GM19351 (cell line): ENCODE results near the gene RIMBP2.
"Not testable (repeated sequence)": the region's sequence is repeated elsewhere in the genome, so short reads cannot be mapped to it uniquely, and the experiment has no call there.

Experiments
- ATAC-seq: cut with Tn5 transposase; IDR thresholded peaks from one replicate; pipeline ENCODE4 v1.9.1; 2021; ENCODE audit warnings: mild to moderate bottlenecking, moderate library complexity; ENCODE audit not compliant: unreplicated experiment

RIMBP2 gene

DNA sequence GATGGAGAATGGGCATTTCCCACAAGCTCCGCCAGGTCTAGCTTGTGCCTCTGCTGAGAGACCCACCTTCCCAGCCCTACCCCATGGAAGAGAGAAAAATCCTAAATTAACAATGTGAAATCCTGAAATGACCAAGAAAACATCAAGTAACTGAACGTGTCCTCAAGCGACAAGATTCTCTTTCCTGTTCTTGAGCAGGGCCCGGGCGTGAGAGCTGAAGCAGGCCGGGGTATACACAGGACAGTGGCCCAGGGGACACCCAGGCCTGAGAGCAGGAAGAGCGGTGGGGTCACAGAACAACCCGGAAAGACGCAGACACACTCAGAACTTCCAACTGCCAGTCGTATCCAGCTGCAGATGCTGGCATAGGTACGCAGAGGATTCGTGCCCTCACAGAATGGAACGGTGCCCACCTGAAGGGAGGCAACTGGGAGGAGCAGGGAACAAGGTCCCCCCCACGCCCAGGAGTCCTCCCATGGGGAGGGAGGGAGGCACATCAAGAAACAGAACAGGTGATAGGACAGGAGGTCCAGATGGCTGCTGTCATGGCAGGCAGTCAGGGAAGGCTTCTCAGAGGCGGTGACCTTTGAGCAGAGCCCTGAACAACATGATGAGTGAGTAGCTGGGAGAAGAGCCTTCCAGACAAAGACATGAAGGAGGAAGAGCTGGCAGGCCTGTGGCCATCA lies 9.1 kb downstream of the RIMBP2 start:
- no peak for ATAC-seq

DNA sequence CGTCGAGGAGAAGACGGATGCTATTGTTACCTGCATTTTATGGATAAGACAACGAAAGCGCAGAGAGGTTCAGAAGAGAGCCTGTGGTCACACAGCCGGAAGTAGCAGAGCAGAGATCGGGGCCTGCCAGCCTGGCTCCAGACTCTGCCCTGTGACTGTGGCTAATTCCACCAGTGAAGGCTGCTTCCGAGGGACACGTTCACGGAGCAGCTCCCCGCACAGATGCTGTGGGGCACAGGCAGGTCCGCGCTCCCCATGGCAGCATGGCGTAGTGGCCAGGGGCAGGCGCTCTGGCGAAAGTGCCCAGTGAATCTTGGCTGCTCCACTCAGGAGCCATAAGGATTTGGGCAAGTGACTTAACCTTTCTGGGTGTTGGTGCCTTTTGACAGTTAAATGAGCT lies 9.8 kb downstream of the RIMBP2 start:
- no peak for ATAC-seq

DNA sequence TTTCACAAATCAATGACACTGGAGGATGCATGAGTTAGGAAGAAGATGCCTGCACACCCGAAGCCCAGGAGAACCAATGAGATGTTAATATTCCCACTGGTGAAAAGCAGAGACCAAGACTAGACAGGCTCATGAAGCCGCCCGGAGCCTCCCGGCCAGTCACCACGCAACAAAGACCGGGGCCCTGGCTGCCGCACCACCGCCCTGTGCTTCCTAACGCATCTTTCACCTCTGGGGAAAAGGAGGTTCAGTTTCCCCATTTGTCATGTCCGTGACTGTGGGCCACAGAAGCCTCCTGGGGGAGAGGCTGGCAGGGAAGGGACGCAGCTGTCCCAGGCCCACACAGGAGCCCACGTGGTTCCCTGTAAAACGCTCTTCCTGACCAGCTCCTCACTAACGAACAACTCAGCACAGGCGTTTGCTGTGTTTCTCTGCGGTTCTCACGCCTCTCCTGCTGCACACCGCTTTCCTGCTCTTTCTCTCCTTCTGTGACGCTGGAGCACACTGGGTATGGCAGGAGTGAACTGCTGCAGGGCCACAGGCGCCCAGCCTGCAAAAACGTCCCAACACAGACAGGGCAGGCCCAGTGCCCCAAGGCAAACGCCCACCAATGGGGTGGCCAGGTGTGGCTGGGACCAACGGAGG lies 10.8 kb downstream of the RIMBP2 start:
- no peak for ATAC-seq

DNA sequence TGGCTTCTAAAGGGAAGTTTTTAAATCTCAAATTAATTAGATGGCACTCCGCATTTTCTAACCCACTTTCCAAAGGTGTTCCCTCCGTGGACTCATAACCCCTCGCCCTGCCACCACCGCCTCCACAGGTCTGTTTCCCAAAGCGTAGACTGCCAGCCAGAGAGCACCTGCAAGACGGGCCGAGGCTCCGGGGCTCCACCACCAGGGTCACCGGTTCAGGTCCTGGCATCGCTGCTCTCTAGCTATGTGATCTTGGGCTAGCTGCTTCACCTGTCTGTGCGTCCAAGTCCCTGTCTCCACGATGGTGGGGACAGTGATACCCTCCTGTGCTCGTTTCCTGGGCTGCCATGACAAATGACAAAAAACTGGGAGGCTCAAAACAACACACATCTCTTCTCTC lies 11.5 kb downstream of the RIMBP2 start:
- ATAC-seq = no peak

DNA sequence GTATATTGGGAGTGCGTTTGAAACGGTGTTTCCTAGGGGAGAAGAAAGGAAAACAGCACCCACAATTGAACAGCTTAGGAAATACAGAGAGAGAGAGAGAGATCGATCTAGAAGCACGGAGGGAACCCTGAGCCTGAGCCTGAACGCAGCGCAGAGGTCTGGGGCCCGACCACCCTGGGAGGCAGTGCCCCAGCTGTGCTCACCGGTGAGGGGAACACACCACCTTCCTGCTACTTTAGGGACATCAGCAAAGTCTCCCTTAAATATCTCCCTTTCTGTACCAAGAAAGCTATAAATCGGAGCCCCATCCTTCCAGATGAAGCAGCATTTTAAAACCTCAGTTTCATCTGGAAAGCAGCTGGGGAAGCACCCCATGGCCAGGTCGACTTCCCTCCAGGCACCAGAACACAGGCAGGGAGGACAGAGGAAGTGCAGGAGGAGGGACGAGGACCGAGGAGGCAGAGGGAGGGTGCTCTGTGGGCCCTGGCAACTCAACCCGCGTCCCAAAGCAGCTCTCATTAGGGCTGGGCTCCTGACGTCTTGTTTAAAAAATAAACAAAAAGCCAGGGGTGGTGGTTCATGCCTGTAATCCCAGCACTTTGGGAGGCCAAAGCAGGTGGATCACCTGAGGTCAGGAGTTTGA lies 12.2 kb downstream of the RIMBP2 start:
- no peak for ATAC-seq

DNA sequence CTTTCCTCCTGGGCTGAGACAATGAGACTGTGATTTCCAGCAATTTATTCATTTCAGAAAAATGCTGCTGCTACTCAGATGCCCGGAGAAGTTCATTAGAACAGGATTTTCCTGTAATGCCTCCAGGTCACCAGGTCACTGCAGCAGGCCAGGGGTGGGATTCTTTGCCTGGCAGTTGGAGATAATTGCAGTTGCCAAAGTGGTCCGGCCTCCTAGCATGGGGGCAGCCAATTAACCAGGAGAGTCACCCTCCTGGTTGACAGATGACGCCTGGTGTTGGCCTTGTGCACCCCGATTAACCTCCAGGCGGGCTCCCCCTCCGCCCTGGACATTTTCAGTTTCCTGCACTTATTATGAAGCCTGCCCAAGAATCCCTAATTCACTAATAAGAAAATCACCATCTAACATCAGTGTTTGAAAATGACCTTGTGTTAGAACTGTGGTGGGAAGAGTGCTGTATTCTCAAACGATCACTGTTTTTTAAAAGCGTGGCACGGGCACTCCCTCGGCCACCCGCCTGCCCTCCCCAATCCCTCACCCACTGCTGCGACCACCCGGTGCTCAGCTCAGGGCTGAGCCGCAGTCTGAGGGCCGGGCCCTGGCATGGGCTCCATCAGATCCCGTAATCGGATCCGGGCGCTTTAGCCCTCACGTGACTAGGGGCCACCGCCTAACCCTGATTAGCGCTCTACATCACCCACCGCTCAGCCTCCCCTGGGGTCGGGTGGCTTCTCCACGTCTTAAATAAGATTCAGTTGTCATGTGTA lies 12.9 kb downstream of the RIMBP2 start:
- ATAC-seq = no peak

DNA sequence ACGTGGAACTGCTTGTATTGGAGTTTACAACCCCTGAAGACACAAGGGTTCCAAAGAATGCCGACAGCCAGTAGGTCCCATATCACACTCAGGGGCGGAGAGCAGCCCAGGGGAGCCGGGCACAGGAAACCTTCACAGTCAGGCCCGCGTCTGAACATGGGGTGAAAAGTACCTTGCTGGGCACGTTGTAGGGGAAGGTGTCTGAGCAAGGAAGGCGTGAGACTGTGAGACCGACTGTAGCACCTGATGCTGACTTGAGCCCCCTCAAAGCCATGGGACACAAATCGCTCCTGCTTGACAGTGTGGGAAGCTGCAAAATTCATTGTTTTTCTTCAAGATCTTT lies 14.7 kb downstream of the RIMBP2 start:
- ATAC-seq = no peak

DNA sequence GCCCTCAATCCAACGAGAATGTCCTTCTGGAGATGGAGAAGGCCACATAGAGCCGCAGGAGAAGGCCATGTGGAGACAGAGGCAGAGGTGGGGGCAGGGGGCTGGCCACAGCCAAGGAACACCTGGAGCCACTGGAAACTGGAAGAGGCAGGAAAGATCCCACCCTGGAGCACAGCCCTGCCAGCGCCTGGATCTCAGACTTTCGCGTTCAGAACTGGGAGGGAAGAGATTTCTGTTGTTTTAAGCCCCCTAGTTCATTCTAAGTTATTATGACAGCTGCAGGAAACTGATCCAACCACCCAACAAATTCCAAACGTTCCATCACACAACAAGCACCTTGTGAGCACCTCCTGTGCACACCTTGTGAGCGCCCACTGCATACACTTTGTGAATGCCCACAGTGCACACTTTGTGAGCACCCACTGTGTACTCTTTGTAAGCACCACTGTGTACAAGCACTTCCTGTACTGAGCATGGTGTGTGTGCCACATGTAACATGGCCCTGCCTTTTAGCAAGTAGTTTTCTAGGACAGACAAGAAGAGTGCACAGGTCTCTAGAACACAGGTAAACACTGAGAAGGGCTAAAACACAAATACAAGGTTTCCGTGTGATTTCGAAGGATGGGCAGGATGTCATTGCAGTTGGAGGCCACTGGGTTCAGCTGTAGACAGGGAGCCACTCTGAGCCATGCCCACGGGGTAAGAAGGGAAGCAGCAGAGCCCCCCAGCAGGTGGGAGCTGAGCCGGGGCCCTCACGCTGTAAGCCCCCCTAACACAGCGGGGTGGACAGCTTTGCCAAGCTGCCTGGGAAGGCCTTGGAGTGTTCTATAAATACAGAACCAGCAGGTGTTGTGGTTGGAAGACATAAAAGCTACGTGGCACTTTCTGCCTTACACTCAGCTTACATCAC lies 15.4 kb downstream of the RIMBP2 start:
- ATAC-seq = no peak

DNA sequence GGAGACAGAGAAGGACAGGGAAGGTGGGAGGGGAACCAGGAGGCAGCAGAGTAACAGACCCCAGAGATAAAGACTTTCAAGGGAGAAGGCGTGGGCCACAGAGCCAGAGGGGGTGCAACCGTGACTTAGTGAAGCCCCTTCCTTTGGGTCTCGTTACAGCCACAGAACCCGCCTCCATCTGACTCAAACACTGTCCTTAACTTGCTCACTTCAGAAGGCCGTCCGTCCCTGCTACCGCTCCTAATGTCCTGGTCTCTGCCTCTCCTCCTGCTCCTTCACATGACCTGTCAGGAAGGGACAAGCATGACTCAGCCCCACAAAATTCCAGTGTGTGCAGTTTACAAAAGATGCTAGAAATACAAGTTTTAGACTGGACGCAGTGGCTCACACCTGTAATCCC lies 18.0 kb downstream of the RIMBP2 start:
- ATAC-seq = no peak

DNA sequence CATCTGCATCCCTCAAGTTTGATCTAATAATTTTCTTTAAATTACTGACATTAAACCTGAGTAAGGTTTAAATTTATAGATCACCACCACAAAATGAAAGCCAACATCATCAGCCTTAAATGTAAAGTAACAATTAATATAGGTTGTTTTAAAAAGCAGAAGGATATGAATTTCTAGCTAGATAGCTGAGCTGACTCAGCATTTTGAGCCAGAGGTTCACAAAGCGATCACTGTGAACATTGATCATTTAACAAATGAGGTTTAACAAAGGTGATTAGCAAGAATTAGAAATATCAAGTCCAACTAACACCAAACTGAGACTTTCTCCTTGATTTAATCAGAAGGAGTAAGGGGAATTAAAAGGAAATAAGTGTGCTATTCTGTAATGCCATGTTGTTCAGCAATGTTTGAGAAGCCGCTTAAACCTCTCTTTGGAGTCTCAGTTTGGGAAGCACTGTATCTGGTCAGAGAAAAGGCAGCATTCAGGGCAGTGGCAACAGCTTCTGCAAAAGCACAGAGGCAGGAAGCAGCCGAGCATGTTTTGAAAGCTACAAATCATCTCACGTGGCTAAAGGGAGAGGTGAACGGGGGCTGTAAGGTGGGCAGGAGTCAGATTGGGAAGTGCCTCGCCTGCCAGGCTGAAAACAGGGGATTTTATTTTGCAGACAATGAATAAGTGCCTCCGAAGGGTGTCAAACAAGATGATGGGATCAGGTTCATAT lies 19.6 kb downstream of the RIMBP2 start:
- no peak for ATAC-seq

DNA sequence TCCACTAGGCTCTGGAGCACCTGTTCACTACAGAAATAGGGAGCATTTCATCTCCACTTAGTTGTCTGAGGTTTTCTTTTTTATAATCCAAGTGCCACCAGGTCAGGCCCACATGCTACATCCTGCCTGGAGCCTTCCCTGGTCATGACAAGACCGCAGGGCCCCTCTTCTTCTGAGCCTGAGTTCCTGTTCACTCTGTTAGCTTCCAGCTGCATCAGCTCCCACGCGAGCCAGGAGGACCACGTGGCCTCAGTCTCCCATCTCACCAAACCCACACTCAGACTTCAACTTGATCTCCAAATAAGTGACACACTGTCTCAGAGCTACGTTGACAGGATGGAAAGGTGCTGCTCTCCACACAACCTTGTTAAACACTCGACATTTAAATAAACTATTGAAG lies 21.0 kb downstream of the RIMBP2 start:
- no peak for ATAC-seq

DNA sequence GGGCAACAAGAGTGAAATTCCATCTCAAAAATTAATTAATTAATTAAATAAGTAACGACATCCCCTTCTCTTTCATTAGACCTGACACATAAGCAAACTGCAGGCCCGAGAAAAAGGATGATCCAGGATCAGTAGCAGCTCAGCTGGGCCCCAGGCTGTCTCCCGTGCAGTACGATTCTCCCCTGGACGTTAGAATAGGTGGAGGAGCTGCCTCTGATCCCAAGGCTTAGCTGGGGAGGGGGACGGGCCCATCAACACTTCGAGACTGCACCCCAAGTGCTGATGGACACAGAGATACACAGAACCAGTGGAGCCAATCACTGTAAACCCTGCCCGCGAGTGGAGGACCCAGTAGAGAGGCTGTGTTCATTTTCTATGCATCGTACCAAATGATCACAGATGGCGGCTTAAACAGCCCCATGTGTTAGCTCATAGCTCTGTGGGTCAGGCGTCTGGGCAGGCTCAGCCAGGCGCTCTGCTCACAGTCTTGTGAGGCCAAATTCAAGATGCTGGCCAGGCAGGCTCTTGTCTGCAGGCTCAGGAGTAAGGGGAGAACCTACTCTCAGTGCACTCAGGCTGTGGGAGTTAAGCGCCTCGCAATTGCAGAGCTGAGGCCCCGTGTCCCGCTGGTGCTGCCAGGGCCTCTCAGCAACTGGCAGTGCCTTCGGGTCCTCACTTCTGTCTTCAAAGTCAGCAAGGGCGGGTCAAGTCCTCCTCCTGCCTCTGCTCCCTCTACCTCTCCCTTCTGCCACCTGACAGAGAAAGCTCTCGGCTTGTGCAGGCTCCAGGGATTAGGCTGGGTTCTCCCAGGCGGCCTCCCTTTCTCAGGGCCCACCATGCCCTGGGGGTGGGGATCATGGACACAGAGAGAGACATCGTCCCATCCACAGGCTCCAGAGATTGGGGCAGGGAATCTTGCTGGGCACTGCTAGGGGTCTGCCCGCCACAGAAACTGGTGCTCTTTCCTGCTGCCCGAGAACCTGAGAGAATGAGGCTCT lies 26.4 kb downstream of the RIMBP2 start:
- ATAC-seq = no peak

DNA sequence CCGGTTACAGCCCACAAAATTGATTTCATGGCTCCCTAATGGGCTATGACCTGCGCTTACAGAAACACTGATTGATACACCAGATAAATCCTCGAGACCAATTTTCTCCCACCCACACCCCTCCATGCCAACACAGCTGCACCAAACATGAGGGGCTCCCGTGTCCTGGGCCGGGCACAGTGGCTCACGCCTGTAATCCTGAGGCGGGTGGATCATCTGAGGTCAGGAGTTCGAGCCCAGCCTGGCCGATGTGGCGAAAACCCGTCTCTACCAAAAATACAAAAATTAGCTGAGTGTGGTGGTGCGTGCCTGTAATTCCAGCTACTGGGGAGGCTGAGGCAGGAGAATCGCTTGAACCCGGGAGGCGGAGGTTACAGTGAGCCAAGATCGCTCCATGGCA lies 27.1 kb downstream of the RIMBP2 start:
- ATAC-seq = not testable (repeated sequence)

DNA sequence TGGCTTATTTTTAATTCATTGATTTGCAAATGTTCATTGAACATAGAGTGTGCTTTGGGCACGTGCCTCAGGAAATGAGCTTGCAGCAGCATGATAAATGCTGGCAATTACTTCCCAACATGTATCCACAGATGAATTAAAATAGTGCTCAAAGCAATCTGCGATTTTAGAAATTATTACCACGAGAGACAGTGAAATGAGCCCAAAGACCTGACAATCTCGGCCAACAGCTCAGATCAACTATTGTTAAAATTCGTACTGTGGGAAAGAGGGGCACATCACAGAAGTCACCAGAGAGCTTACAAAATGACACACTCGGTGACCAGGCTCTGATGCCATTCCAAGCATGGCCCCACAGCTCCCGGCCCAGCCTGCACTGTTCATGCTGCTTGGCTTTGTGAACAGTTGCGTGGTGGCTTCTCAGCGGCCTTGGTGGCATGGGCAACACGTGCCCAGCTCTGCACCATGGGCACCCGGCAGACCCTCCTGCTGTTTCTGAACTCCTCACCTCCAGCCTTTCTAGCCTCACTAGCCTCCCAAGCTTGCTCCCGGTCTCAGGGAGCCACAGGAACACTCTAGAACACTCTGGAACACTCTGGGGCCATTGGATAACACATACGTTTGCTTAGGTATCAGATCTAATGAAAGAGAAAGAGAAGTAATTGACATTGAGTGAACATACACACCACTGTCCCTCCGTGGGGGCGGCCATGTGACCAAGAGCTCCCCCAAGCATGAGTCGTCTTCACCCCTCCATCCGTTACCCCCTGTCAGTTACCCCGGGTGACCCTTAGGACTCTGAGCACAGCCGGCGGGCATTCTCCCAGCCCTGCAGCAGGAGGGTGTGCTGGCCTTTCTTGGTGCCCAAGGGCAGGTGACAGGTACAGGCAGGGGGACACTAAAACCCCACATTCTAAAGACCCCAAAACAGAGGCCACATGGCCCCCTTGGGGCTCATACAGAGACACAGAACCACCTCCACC lies 28.0 kb downstream of the RIMBP2 start:
- no peak for ATAC-seq

DNA sequence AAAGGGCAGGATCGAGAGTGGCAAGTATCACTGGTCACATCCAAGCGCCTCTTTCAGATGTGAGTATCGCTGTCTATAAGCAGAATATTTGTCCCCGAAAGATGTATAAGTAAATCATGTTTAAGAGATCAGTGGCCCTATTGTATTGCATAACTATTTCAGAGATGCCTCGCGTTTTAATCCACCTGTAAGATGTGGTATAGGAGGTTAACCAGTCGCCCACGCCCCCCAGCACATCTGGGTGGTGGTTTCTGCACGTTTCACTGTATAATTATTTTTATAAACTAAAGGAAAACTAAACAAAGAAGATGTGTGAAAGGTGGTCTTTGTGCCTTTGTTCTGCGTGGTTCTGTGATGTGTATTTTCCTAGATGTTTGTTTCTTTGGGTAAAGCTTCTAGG lies 28.9 kb downstream of the RIMBP2 start:
- ATAC-seq = no peak

DNA sequence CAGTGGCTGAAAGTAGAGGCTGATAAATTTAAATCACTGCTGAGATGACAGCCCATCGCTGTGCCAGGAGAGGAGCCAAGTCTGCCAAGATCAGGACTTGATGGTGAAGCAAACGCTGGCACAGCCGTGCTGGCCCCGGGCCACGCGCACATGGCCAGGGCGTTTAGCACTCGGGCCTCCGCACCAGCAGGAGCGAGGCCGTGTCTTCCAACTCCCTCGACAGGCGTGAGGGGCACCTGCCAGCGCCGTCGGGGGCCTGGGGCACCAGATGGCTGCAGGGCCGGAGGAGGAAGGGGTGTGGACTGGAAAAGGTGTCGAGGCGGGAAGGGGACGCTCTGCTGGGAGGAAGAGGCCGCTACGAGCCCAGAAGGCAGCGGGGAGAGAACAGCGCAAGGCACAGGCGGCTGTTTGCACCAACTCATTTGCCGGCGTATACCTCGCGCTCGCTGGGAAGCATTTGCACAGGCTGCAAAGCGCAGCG lies 29.5 kb downstream of the RIMBP2 start:
- no peak for ATAC-seq

DNA sequence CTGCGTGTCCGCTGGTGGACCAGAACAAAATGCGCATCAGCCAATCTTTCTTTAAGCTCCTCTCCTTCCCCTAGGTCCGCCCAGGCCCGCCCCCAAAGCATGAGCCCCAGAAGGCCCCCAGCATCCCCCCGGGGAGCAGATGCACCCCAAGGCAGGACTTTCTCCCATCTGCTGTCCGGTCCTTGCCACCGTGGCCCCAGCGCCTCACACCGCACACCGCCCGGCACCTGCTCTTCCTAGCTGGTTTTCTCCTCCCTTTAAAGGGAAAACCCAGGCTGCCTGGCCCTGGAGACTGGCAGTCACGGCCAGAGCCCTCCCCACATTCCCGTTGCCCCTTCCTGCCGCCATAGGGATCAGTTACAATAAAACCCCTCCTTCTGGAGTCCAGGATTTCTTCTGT lies 30.2 kb downstream of the RIMBP2 start:
- no peak for ATAC-seq
